Putamen (tissue), 1 donor: ENCODE measurements around the gene TTC27.
"Not testable (repeated sequence)": the region's sequence is repeated elsewhere in the genome, so short reads cannot be mapped to it uniquely, and the experiment has no call there.

ENCODE experiments used
- DNase-seq: peaks from one replicate; pipeline ENCODE4 v3.0.0-alpha.2; 2016; ENCODE audit warnings: low spot score

TTC27 gene

DNA sequence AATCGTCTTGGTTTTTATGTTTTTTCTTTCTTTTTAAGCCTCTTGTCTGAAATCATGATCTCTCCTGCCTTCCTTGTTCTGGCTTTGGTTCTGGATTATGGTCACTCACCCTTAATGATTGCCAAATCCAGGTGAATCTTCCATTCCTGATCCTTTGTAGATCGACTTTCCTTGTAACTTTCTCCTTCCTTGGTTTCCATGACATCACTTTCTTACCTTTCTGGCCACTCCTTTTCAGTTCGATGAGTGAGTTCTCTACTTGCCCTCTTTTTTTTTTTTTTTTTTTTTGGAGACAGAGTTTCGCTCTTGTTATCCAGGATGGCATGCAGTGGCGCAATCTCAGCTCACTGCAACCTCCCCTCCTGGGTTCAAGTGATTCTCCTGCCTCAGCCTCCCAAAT, 179.8 kb downstream of the TTC27 start:
- DNase-seq: no peak

DNA sequence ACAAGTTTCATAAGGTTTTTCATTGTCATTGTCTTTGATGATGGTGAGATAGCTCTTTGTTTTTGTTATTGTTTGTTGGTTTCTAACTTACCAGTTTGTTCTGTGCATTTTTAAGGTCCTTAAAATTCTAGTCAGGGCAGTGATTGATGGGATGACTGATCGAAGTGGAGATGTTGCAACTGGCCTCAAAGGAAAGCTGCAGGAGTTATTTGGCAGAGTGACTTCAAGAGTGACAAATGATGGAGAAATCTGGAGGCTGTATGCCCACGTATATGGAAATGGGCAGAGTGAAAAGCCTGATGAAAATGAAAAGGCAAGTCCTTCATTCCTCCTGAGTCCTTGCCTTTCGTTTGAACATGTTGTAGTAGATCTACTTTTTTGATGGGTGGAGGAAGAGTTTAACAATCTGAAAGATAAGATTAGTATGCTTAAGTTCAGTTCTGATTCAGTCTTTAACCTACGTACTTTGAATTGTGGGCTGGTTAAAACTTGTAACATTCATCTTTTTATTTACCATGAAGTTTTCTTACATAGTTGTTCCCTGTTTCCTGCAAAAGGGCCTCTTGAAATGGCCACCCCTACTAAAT, 183.2 kb downstream of the TTC27 start:
- DNase-seq: no peak

GRCh38 chr2:32811696-32812095, 183.8 kb downstream of the TTC27 start:
- DNase-seq: no peak

- DNase-seq: no peak
Observed at GRCh38 chr2:32812316-32812715, 184.5 kb downstream of the TTC27 start.

DNA sequence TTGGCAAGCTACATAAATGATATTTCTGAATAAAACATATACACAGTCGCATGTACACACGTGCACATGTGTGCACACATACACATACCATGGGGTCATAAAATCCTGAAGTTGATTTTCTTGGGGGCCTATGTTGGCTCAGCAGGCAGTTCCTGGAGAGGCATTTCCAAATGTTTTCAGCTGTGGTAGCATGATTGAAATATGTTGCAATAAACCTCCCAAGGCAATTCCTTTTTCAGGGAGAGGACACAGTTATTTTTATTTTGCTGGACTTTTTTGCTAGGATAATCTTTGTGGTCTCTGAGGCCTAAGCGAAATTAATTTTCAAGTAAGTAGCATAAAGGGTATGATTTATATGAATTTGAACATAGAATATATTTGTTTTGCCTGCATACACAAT, 192.2 kb downstream of the TTC27 start:
- DNase-seq: no peak

DNA sequence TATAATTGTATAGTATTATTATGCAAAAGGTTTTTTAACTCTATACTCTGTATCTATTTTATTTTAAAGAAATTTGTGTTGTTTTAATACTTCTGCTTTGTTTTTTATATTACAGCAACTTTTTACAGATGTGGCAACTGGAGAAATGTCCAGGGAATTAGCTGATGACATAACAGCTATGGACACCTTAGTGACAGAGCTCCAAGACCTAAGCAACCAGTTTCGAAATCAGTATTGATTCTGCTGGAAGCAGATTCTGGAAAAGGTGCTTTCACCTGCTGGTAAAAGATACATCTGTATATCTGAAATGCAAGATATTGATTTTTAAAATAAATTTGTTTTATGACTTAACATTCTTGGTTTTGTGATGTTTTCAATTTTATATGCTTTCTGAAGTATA, 192.9 kb downstream of the TTC27 start:
- DNase-seq: no peak

DNA sequence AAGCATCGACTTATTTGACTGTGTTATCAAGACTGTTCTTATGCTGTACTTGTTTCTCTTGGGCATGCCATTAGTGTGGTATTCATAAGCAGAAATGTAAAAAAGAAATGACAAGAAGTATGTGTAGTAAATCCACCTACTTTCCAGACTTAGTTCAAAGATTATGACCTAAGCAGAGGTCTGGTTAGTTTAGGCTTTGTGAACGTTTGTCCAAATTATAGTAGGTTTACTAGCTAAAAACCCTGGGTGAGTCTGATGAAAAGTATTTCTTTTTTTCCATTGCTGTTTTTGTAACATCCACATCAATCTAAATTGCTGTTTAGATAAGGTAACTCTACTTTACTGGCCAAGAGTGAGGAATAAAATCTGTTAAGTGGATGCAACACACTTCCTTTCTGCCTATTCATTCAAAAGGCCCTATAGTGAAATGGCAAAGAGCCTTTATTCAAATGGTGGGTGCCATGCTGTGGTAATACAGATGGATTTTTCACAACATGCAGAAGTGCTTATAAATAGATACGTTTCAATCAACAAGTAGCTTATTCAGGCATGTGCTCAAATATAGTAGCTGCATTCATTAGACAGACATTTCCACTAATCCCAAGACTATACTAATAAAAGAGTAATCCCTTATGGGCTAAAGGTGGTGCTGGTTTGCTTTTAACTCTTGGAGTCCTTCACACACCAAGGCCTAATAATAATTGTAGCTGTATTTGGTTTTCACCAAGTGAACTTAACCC, 196.4 kb downstream of the TTC27 start:
- DNase-seq: peak; percentile 9

DNA sequence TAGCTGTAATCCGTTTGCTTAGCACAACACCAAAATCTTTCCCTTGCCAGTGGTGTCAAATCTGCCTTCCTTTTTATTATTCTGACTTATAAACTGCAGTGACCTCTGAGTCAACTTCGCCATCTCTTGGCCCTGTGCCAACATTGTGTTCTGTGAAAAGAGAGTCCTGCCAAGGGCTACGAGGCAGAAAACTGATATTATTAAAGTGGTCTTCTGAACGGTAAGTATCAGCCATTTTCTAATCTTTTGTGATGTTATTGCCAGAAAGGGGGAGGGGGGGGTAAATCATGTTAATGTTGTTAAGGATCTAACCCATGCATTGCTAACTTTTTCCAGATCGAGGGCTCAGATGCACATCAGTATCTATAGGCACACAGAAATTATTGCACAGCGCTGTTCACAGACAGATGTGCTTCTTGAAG, 197.5 kb downstream of the TTC27 start:
- DNase-seq: peak; percentile 74

DNA sequence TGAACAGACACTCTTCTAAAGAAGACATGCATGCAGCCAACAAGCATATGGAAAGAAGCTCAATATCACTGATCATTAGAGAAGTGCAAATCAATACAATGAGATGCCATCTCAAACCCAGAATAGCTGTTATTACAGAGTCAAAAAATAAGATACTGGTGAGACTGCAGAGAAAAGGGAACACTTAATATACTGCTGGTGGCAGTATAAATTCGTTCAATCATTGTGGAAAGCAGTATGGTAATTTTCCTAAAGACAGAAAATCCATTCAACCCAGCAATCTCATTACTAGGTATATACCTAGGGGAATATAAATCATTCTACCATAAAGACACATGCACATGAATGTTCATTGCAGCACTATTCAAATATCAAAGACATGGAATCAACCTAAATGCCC, 202.3 kb downstream of the TTC27 start:
- DNase-seq: no peak

DNA sequence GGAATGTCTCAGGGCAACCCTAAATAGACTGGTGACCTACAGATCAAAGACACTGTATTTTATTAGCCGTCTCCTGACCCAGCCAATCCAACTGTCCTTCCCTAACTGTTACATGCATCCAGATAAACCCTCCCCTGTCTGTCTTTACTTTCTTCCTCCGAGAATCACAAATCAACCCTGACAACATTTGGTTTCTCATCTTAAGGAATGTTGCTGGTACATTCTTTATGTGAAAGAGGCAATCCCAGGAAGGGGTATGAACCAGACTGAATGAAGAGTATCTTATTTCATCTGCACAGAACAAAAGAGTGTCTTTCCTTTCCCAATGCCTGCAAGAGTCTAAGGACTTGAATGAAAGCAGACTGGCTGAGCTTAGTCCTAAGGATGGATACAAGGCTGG, 205.0 kb downstream of the TTC27 start:
- no peak for DNase-seq

- no peak for DNase-seq
Observed at GRCh38 chr2:32833709-32834108, 205.9 kb downstream of the TTC27 start.

DNA sequence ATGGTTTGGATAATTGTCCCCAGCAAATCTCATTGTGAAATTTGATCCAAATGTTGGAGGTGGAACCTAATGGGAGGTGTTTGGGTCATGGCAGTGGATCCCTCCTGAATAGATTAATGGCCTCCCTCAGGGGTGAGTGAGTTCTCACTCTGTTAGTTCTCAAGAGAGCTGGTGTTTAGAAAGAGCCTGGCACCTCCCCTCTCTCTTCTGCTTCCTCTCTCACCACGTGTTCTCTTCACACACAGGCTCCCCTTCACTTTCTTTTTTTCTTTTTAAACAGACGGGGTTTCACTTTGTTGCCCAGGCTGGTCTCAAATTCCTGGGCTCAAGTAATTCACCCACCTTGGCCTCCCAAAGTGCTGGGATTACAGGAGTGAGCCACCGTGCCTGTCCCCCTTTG, 207.3 kb downstream of the TTC27 start:
- DNase-seq: no peak

DNA sequence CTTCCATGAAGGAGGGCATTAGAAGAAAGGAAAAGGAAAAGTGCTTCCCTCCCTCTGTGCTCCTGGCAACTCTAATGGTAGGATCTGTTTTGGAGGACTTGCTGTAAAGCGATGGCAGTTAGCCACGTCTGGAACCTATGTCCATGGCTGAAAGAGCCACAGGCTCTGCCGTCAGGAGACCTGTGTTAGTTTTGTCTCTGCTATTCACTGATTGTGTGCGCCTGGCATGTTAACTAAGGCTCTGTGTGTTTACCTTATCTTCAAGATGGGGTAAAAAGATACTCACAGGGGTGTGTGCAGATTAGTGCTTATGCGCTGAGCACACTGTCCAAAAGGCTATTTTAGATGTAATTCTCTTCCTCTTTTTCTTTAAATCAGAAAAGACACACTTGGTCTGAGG, 209.1 kb downstream of the TTC27 start:
- no peak for DNase-seq

GRCh38 chr2:32838418-32838817, 210.6 kb downstream of the TTC27 start:
- DNase-seq: no peak

DNA sequence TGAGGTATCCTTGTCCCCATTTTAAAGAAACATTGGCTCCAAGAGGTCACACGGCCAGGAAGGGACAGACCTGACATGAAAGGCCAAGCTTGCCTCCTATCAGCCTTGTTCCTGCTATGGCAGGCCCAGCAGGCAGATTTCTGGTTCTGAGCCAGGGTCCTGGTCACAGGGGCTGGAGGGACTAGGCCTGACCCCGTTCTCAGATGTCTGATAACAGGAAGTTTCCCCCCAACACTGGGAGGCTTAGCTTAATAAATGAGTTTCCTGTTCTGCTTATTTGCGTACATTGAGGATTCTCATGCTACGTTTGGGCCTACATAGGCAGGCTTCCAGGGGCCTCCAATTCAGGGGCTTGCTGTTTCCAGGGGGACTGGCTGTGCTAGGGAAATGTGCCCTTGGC, 211.1 kb downstream of the TTC27 start:
- DNase-seq: no peak

DNA sequence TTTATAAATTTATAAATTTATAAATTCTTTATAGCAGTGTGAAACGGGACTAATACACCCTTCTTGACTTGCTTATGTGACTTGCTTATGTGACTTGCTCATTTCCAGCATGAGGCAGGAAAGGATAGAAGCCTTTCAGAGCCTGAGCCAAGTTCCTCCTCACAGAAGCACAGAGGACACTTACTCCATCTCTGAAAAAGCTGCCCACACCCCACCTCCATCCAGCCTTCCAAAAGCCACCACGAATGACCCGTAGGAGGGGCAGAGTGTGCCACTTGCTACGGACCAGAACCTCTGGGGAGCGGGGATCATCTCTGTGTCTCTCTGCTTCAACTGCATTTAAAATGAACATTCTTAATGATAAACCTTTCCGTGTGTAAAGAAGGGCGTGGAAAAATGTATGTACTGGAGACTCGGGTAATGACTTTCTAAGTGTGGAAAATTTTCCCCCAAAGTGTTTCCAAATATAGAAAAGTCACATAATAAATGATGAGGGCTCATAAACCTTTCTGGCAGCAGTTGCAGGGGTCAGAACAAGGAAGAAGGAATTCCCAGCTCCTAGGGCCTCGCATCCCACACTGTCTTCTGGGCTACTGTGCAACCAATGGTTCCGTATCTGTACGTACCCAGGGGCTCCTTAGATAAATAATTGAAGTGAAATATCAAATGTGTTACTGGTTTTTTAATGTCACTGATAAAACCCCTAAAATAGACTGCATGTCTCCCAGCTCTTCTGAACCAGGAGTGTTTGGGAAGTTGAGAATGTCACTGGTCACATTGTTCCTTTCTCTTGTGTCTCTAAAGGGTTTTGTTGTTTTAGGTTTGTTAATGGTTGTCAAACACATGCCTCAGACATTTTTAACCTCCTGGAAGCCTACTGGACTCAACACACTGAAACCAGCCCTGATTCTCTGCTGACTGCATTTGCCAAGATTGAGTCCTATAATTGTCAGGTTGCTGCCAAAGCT, 214.4 kb downstream of the TTC27 start:
- no peak for DNase-seq

DNA sequence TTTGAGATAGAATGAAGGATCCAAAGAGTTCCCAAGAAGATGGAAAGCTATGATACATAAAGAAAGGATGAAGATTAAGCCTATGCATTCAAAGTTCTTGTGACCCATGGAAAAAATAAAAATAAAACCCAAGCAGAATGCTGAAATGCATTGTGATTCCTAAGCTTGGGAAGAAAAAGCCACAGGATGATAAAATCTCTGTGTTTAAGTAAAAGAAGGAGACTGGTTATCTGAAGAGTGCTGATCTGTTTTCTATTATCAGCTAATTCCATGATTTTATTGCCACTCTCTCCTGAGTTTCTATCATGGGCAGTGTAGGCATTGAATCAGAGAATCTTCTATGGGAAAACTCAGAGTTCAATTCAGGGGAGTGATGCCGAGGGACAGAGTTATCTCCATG, 215.8 kb downstream of the TTC27 start:
- no peak for DNase-seq

- no peak for DNase-seq
Observed at GRCh38 chr2:32844253-32844652, 216.4 kb downstream of the TTC27 start.

GRCh38 chr2:32846274-32846673, 218.4 kb downstream of the TTC27 start:
- not testable (repeated sequence) for DNase-seq

DNA sequence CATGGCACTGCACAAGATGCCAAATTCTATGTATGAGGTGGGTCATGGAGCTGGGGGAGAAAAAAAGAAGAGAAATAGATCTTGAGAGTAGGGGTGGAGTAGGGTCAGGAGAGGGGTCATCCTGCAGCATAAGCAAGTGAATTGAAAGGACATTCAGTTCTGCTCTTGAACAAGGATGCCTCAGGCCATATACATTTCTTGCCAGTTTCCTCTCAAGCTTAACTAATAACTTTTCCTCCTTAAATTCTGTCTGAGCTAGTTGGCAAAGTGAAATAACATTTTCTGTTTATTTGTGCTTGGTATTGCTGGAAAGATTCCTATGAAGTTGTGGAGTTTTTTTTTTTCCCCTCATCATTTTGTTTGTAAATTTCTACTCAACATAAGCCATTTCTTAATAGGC, 219.9 kb downstream of the TTC27 start:
- no peak for DNase-seq

DNA sequence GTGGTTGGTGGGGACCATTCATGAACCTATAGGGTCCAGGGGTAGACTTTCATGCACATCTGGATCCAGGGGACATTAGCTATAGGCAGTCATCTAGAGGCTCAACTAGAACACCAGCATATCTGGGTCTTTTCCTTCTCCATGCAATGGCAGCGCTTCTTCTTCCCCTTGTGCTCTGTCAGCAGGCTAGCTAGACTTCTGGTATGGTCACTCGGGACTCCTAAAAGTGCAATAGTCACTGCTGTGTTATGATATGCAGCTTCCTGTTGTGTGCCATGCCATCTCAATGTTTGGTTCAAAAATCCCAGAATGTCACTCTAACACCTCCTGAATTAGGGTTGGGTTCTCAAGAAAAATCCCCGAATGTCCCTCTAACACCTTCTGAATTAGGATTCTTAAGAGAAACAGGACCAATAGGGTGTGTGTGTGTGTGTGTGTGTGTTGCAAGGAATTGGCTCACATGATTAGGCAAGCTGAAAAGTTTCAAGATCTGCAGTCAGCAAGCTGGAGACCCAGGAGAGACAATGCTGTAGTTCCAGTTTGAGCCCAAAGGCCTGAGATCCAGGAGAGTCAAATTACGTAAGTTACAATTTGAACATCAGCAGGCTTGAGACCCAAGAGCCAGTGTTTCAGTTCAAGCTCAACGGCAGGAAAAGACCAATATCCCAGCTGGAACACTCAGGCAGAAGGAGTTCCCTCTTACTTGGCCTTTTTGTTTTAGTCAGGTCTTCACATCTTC, 221.8 kb downstream of the TTC27 start:
- no peak for DNase-seq

GRCh38 chr2:32851777-32852439, 224.1 kb downstream of the TTC27 start:
- no peak for DNase-seq
